OCI-LY7 (cell line): ENCODE data around the gene ACADM.
"Not testable (repeated sequence)": the region's sequence is repeated elsewhere in the genome, so short reads cannot be mapped to it uniquely, and the experiment has no call there.

Source experiments
- CTCF ChIP-seq: fragments of 200-600 bp; sonication (generic); conservative IDR thresholded peaks from 2 replicates; pipeline ENCODE4 v1.5.1; 2014; ENCODE audit warnings: mild to moderate bottlenecking, antibody characterized with exemption, low read length, moderate library complexity, mixed read lengths
- EZH2phosphoT487 ChIP-seq: fragments of 200-600 bp; sonication (generic); IDR thresholded peaks from 2 replicates; pipeline ENCODE4 v1.6.1; 2018; ENCODE audit warnings: low read depth, borderline replicate concordance, mild to moderate bottlenecking, mixed run types, antibody characterized with exemption, low read length, moderate library complexity, mixed read lengths

DNA sequence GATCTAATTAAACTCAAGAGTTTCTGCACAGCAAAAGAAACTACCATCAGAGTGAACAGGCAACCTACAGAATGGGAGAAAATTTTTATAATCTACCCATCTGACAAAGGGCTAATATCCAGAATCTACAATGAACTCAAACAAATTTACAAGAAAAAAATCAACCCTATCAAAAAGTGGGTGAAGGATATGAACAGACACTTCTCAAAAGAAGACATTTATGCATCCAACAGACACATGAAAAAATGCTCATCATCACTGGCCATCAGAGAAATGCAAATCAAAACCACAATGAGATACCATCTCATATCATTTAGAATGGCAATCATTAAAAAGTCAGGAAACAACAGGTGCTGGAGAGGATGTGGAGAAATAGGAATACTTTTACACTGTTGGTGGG is 32.7 kb downstream of the ACADM start:
- not testable (repeated sequence) for TF ChIP-seq CTCF, EZH2phosphoT487
